ENCODE data around the gene CFAP299.

GRCh38 chr4:80452055-80452454 is 116.5 kb downstream of the CFAP299 start:
- no peak for TF ChIP-seq ZNF146 (CRISPR knock-in tag; IDR thresholded peaks at IDR 0.05; ENCODE audit: unreplicated experiment)
- no peak for TF ChIP-seq HDAC6 (IDR thresholded peaks at IDR 0.05; ENCODE audit: low read depth, low read length)
- no peak for TF ChIP-seq RBM15 (IDR thresholded peaks at IDR 0.05; ENCODE audit: insufficient read depth, low read length)
- TF ChIP-seq ZNF174 (CRISPR knock-in tag; IDR thresholded peaks at IDR 0.05) = no peak
- TF ChIP-seq SMARCB1 (IDR thresholded peaks at IDR 0.05; ENCODE audit: insufficient read length, low read depth) = no peak
- no peak for TF ChIP-seq PHF20 (IDR thresholded peaks at IDR 0.05; ENCODE audit: partially characterized antibody)
- no peak for TF ChIP-seq CTCF (IDR thresholded peaks at IDR 0.05 in 2 of 3, conservative IDR thresholded peaks at IDR 0.05 in 1 of 3; ENCODE audit: insufficient read depth in 2 of 3, low read depth in 1 of 3, low read length in 3 of 3)
- TF ChIP-seq SPI1 (IDR thresholded peaks at IDR 0.05; ENCODE audit: borderline replicate concordance, low read depth, low read length) = no peak

Data from K562 (cell line).